Stimulated activated CD4-positive, alpha-beta T cell treated with anti-CD3 and anti-CD28 coated beads, Interleukin-4, amount 100 ng/mL, for 1 hour (primary cell): ENCODE data around the gene KIF5B.
"Not testable (repeated sequence)": the region's sequence is repeated elsewhere in the genome, so short reads cannot be mapped to it uniquely, and the experiment has no call there.

ENCODE experiments used
- DNase-seq: peaks from one replicate; pipeline ENCODE4 v3.0.0-alpha.2; 2020

Gene KIF5B

GRCh38 chr10:32004161-32004591 lies 52.0 kb downstream of the KIF5B start:
- DNase-seq: no peak

GRCh38 chr10:32002531-32002930 lies 53.7 kb downstream of the KIF5B start:
- no peak for DNase-seq

- no peak for DNase-seq
Measured at GRCh38 chr10:32000937-32001336, 55.3 kb downstream of the KIF5B start.

- DNase-seq: no peak
Measured at GRCh38 chr10:31999836-32000235, 56.4 kb downstream of the KIF5B start.

GRCh38 chr10:31999070-31999660 lies 57.1 kb downstream of the KIF5B start:
- no peak for DNase-seq

- no peak for DNase-seq
Measured at GRCh38 chr10:31994926-31995325, 61.3 kb downstream of the KIF5B start.

- DNase-seq: no peak
Measured at GRCh38 chr10:31990937-31991336, 65.3 kb downstream of the KIF5B start.

- DNase-seq: not testable (repeated sequence)
Measured at GRCh38 chr10:31987786-31988185, 68.4 kb downstream of the KIF5B start.

GRCh38 chr10:31982111-31982510 lies 74.1 kb downstream of the KIF5B start:
- DNase-seq: no peak

- DNase-seq: no peak
Measured at GRCh38 chr10:31980471-31980870, 75.8 kb downstream of the KIF5B start.

GRCh38 chr10:31979071-31979470 lies 77.2 kb downstream of the KIF5B start:
- not testable (repeated sequence) for DNase-seq

GRCh38 chr10:31978156-31978483 lies 78.1 kb downstream of the KIF5B start:
- no peak for DNase-seq

GRCh38 chr10:31977440-31978155 lies 78.6 kb downstream of the KIF5B start:
- DNase-seq: no peak

GRCh38 chr10:31975157-31975765 lies 81.0 kb downstream of the KIF5B start:
- DNase-seq: no peak

- no peak for DNase-seq
Measured at GRCh38 chr10:31974434-31975124, 81.6 kb downstream of the KIF5B start.

- DNase-seq: no peak
Measured at GRCh38 chr10:31972519-31973041, 83.6 kb downstream of the KIF5B start.

GRCh38 chr10:31969847-31970246 lies 86.4 kb downstream of the KIF5B start:
- DNase-seq: not testable (repeated sequence)

- no peak for DNase-seq
Measured at GRCh38 chr10:31963589-31963980, 92.6 kb downstream of the KIF5B start.

- DNase-seq: no peak
Measured at GRCh38 chr10:31962826-31963588, 93.2 kb downstream of the KIF5B start.

GRCh38 chr10:31961277-31962074 lies 94.7 kb downstream of the KIF5B start:
- no peak for DNase-seq

- no peak for DNase-seq
Measured at GRCh38 chr10:31959461-31960173, 96.6 kb downstream of the KIF5B start.
